ENCODE data around the gene DDI2. TPM values are rescaled to one million over a fixed set of nuclear protein-coding genes. Genes with fewer than 3 reads are reported as not detected.
A peak's percentile ranks its signal among the peaks of the same experiment; 100 is the strongest.

DDI2 gene
- total and polyA plus RNA-seq, 4 donors: 9.5 to 72.5 (median 42.0) TPM

DNA sequence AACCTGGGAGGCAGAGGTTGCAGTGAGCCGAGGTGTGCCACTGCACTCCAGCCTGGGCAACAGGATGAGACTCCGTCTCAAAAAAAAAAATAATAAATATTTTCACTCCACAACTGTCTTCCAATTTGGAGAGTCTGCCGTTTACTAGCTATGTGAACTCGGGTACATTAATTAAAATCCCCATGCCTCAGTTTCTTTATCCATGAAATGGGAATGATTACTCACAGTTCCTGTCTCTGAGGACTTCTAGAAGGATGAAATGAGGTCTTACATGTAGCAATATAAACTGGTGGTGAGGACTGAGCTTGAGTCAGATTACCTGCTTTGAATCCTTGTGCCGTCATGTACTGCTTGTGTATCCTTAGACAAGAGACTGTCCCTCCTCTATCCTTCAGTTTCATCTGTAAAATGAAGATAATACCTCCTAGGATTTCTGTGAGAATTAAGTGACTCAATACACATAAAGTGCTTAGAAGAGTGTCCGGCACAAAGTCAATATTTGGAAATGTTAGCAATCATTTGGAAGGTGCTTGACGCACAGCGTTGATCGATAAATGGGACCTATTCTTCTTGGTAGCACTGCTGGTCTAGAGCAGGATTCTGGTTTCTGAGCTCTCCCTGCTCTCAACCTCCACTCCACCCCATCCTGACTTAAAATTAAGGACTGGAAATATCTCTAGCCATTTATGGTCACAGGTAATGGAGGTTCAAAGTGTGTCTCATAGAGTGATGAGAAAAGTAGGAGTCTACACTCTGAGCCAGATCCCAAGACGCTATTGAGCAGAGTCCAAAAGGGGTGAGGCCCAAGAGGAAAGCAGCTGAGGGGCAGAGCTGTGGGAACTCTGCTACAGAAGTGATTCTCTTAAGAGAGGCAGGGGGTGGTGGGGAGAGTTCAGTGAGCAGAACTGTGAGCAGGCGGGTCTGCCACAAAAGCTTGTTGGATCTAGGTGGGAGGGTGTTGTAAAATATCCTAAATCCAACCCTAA is 11.6 kb upstream of the DDI2 start:
- peaks cover 3 to 37% (median 25%) of the 10 kb centered on the region in 4 donors for H3K4me1 ChIP-seq (ENCODE audit: control insufficient read depth in 4 of 4, insufficient read depth in 4 of 4, low read length in 3 of 4)
- H3K27ac ChIP-seq (ENCODE audit: low read depth in 1 of 2, low read length in 2 of 2): peak overlapping the region in 1 of 2 donors; percentile 20
- 61% methylated on average over 11 of the region's 11 CpGs for WGBS
- H3K36me3 ChIP-seq (ENCODE audit: control insufficient read depth in 4 of 4, insufficient read depth in 3 of 4, low read depth in 1 of 4, low read length in 3 of 4): no peaks in the 10 kb centered on the region
- no peak for DNase-seq (ENCODE audit: low spot score)
- TF ChIP-seq FOXA2 (IDR thresholded peaks at IDR 0.05) (no peak), JUND (IDR thresholded peaks at IDR 0.05) (peak in 1 of 2 donors; percentile 31), RXRA (IDR thresholded peaks at IDR 0.05) (peak; percentile 42 to 54), EGR1 (IDR thresholded peaks at IDR 0.05; ENCODE audit: low read depth in 2 of 2) (no peak), YY1 (IDR thresholded peaks at IDR 0.05) (no peak), TAF1 (conservative IDR thresholded peaks at IDR 0.05) (no peak), FOXA1 (IDR thresholded peaks at IDR 0.05) (no peak), GABPA (IDR thresholded peaks at IDR 0.05 in 1 of 2, conservative IDR thresholded peaks at IDR 0.05 in 1 of 2) (no peak), HNF4G (IDR thresholded peaks at IDR 0.05) (no peak), RAD21 (IDR thresholded peaks at IDR 0.05) (no peak), HNF4A (conservative IDR thresholded peaks at IDR 0.05) (peak; percentile 49 to 65), SP1 (IDR thresholded peaks at IDR 0.05) (peak; percentile 28), NR2F2 (IDR thresholded peaks at IDR 0.05) (no peak)
- TF ChIP-seq, protein P1, sequence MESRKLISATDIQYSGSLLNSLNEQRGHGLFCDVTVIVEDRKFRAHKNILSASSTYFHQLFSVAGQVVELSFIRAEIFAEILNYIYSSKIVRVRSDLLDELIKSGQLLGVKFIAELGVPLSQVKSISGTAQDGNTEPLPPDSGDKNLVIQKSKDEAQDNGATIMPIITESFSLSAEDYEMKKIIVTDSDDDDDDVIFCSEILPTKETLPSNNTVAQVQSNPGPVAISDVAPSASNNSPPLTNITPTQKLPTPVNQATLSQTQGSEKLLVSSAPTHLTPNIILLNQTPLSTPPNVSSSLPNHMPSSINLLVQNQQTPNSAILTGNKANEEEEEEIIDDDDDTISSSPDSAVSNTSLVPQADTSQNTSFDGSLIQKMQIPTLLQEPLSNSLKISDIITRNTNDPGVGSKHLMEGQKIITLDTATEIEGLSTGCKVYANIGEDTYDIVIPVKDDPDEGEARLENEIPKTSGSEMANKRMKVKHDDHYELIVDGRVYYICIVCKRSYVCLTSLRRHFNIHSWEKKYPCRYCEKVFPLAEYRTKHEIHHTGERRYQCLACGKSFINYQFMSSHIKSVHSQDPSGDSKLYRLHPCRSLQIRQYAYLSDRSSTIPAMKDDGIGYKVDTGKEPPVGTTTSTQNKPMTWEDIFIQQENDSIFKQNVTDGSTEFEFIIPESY (IDR thresholded peaks at IDR 0.05): no peak
- TF ChIP-seq, protein P2, sequence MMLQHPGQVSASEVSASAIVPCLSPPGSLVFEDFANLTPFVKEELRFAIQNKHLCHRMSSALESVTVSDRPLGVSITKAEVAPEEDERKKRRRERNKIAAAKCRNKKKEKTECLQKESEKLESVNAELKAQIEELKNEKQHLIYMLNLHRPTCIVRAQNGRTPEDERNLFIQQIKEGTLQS (IDR thresholded peaks at IDR 0.05): no peak
- TF ChIP-seq, protein P3, sequence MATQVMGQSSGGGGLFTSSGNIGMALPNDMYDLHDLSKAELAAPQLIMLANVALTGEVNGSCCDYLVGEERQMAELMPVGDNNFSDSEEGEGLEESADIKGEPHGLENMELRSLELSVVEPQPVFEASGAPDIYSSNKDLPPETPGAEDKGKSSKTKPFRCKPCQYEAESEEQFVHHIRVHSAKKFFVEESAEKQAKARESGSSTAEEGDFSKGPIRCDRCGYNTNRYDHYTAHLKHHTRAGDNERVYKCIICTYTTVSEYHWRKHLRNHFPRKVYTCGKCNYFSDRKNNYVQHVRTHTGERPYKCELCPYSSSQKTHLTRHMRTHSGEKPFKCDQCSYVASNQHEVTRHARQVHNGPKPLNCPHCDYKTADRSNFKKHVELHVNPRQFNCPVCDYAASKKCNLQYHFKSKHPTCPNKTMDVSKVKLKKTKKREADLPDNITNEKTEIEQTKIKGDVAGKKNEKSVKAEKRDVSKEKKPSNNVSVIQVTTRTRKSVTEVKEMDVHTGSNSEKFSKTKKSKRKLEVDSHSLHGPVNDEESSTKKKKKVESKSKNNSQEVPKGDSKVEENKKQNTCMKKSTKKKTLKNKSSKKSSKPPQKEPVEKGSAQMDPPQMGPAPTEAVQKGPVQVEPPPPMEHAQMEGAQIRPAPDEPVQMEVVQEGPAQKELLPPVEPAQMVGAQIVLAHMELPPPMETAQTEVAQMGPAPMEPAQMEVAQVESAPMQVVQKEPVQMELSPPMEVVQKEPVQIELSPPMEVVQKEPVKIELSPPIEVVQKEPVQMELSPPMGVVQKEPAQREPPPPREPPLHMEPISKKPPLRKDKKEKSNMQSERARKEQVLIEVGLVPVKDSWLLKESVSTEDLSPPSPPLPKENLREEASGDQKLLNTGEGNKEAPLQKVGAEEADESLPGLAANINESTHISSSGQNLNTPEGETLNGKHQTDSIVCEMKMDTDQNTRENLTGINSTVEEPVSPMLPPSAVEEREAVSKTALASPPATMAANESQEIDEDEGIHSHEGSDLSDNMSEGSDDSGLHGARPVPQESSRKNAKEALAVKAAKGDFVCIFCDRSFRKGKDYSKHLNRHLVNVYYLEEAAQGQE (IDR thresholded peaks at IDR 0.05): no peak
- TF ChIP-seq, protein P4, sequence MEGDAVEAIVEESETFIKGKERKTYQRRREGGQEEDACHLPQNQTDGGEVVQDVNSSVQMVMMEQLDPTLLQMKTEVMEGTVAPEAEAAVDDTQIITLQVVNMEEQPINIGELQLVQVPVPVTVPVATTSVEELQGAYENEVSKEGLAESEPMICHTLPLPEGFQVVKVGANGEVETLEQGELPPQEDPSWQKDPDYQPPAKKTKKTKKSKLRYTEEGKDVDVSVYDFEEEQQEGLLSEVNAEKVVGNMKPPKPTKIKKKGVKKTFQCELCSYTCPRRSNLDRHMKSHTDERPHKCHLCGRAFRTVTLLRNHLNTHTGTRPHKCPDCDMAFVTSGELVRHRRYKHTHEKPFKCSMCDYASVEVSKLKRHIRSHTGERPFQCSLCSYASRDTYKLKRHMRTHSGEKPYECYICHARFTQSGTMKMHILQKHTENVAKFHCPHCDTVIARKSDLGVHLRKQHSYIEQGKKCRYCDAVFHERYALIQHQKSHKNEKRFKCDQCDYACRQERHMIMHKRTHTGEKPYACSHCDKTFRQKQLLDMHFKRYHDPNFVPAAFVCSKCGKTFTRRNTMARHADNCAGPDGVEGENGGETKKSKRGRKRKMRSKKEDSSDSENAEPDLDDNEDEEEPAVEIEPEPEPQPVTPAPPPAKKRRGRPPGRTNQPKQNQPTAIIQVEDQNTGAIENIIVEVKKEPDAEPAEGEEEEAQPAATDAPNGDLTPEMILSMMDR (IDR thresholded peaks at IDR 0.05; ENCODE audit: low read depth, low read length, missing input control): no peak
- TF ChIP-seq, protein P5, sequence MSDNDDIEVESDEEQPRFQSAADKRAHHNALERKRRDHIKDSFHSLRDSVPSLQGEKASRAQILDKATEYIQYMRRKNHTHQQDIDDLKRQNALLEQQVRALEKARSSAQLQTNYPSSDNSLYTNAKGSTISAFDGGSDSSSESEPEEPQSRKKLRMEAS (IDR thresholded peaks at IDR 0.05): no peak
- H3K4me3 ChIP-seq (ENCODE audit: low read depth in 1 of 3, low read length in 3 of 3): no peak overlapping the region
- no peaks in the 10 kb centered on the region for H3K9me3 ChIP-seq (ENCODE audit: control insufficient read depth in 4 of 4, low read length in 3 of 4)
- no peaks in the 10 kb centered on the region for H3K27me3 ChIP-seq (ENCODE audit: control insufficient read depth in 4 of 4, insufficient read depth in 4 of 4, low read length in 3 of 4)
- H3K9ac ChIP-seq (ENCODE audit: low read depth in 1 of 2, low read length in 2 of 2): no peak overlapping the region
